Activated CD4-positive, alpha-beta T cell treated with anti-CD3 and anti-CD28 coated beads, Interleukin-2, amount 10 ng/mL, durations not matched to agents 24 days and 14 days (primary cell): ENCODE measurements around the gene ALDH16A1. TPM values are rescaled to one million over a fixed set of nuclear protein-coding genes. Genes with fewer than 3 reads are reported as not detected.
"Not testable (repeated sequence)": the region's sequence is repeated elsewhere in the genome, so short reads cannot be mapped to it uniquely, and the experiment has no call there.

Experiments used
- DNase-seq: peaks from one replicate; pipeline ENCODE4 v3.0.0; 2022
- H3K27ac Mint-ChIP-seq: one replicate; pipeline ENCODE4 v1.8.0; 2022; ENCODE audit warnings: mild to moderate bottlenecking, mixed read lengths
- H3K27me3 Mint-ChIP-seq: one replicate; pipeline ENCODE4 v1.8.0; 2022; ENCODE audit warnings: mixed read lengths
- H3K36me3 Mint-ChIP-seq: one replicate; pipeline ENCODE4 v1.8.0; 2022; ENCODE audit warnings: low read depth, mild to moderate bottlenecking, mixed read lengths
- H3K4me1 Mint-ChIP-seq: one replicate; pipeline ENCODE4 v1.8.0; 2021; ENCODE audit warnings: mixed read lengths
- H3K4me3 Mint-ChIP-seq: one replicate; pipeline ENCODE4 v1.8.0; 2022; ENCODE audit warnings: mild to moderate bottlenecking, moderate library complexity, mixed read lengths
- H3K9me3 Mint-ChIP-seq: one replicate; pipeline ENCODE4 v1.8.0; 2021; ENCODE audit warnings: mixed read lengths
- intact Hi-C: fragments of 100-400 bp; cut with micrococcal nuclease; formaldehyde crosslinking; loops from one replicate; pipeline ENCODE4 v1.15.1; 2023
- total RNA-seq: library from RNA; stranded (reverse); gene quantifications from 2 replicates; pipeline ENCODE4 v1.2.3, GENCODE V29; 2022

Gene ALDH16A1
- total RNA-seq, 1 donor from 2014 or later: 27.2 TPM

GRCh38 chr19:49469828-49470614, 17.0 kb downstream of the ALDH16A1 start:
- H3K9me3 Mint-ChIP-seq: no peaks in the 10 kb centered on the region
- intact Hi-C loops: loop anchor here (1.0 kb wide), 5 partner anchors 19 to 244 kb away; partner anchors contain the start of gene PIH1D1
- DNase-seq: peak; percentile 95
- H3K27ac Mint-ChIP-seq: peak overlapping the region; percentile 92
- H3K27me3 Mint-ChIP-seq: no peaks in the 10 kb centered on the region
- H3K4me1 Mint-ChIP-seq: peaks cover 44% of the 10 kb centered on the region
- H3K4me3 Mint-ChIP-seq: peak overlapping the region; percentile 64
- H3K36me3 Mint-ChIP-seq: peaks cover 9% of the 10 kb centered on the region

DNA sequence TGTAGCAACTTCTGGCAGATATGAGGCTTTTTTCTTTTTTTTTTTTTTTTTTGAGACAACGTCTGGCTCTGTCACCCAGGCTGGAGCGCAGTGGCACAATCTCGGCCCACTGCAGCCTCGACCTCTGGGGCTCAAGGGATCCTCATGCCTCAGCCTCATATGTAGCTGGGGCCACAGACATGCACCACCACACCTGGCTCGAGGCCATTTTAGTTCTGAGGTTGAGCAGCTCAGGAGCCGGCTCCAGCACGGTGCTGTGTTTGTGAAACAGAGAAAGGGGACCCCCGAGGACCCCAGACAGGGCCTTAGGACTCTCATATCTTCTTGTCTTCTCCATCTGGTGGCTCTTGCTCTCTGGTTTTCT, 17.6 kb downstream of the ALDH16A1 start:
- intact Hi-C loops: loop anchor here (1.0 kb wide), 4 partner anchors 19 to 244 kb away; partner anchors contain the start of gene PIH1D1
- Mint-ChIP-seq H3K4me3 (peak overlapping the region; percentile 64), H3K36me3 (peaks cover 9% of the 10 kb centered on the region), H3K27ac (peak overlapping the region; percentile 92), H3K27me3 (no peaks in the 10 kb centered on the region), H3K4me1 (peaks cover 48% of the 10 kb centered on the region), H3K9me3 (no peaks in the 10 kb centered on the region)
- no peak for DNase-seq

GRCh38 chr19:49472936-49473335, 19.9 kb downstream of the ALDH16A1 start:
- Mint-ChIP-seq H3K9me3 (no peaks in the 10 kb centered on the region), H3K4me1 (peaks cover 57% of the 10 kb centered on the region), H3K36me3 (peaks cover 20% of the 10 kb centered on the region), H3K4me3 (peak overlapping the region; percentile 97), H3K27me3 (no peaks in the 10 kb centered on the region), H3K27ac (peak overlapping the region; percentile 90)
- intact Hi-C loops: no loop called here
- DNase-seq: peak; percentile 73

DNA sequence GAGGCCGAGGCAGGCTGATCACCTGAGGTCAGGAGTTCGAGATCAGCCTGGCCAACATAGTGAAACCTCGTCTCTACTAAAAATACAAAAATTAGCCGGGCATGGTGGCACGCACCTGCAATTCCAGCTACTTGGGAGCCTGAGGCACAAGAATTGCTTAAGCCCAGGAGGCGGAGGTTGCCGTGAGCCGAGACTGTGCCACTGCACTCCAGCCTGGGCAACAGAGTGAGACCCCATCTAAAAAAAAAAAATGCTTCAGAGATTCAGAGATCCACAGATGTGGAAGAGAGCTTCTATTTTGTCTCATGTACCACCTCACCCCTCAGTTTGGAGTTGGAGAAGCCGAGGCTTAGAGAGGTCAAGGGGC, 20.5 kb downstream of the ALDH16A1 start:
- H3K4me3 Mint-ChIP-seq: peak overlapping the region; percentile 97
- peak overlapping the region; percentile 90 for H3K27ac Mint-ChIP-seq
- H3K9me3 Mint-ChIP-seq, DNase-seq, H3K27me3 Mint-ChIP-seq, intact Hi-C loops: not testable (repeated sequence)
- peaks cover 20% of the 10 kb centered on the region for H3K36me3 Mint-ChIP-seq
- peaks cover 56% of the 10 kb centered on the region for H3K4me1 Mint-ChIP-seq

DNA sequence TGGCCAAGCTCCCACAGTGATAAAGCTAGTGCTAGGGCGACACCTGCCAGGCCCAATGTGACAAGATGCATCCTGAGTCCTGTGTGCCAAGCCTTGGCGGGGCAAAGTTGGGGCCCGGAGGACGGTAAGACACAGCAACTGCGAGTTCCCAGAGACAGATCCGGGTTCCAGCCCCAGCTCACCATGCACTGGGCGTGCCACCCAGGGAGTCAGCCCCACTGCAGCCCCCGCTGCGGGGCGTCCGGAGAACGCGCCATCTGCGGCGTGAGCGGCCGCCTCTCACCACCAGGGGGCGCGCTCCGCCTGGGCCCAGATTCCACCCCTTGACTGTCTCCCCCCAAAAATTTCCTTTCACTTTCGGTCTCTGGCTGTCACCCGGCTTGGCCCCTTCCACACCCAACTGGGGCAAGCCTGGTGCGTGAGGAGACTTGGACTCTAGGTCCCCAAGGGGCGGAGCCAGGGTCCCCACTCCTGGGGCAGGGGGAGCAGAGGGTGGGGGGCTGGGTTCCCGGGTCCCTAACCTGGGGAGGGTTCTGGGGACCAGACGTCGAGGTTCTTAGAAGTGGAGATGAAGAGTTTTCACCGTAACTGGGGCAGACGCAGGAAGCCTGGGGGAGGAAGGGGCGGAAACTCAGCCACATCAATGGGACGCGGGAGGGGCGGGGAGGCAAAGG, 21.0 kb downstream of the ALDH16A1 start, which contains the start of gene FLT3LG:
TSS of gene FLT3LG (plus strand) at position 348 of the 674 bp plus-strand sequence. CDS start 425 bp downstream, outside the sequence.
- Mint-ChIP-seq H3K27me3 (no peaks in the 10 kb centered on the region), H3K27ac (peak within 1 kb of the TSS; percentile 90), H3K4me1 (peaks cover 54% of the 10 kb centered on the region), H3K36me3 (peaks cover 19% of the 10 kb centered on the region), H3K9me3 (no peaks in the 10 kb centered on the region), H3K4me3 (peak within 1 kb of the TSS; percentile 97)
- intact Hi-C loops: loop anchor here (1.0 kb wide), 2 partner anchors 21 to 22 kb away; partner anchors contain the start of genes ALDH16A1 and RPS11
- peak; percentile 99 for DNase-seq

DNA sequence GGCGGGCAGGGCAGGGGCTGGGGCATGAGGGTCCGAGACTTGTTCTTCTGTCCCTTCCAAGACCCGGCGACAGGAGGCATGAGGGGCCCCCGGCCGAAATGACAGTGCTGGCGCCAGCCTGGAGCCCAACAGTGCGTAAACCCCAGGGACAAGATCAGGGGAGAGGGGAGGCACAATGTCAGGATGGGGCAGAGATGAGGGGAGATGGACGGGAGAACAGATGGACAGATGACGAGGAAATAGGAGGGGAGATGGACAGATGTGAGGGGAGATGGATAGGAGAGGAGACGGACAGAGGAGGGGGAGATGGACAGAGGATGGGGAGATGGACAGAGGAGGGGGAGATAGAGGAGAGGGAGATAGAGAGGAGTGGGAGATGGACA, 21.5 kb downstream of the ALDH16A1 start:
- intact Hi-C loops: loop anchor here (1.0 kb wide), 2 partner anchors 21 to 22 kb away; partner anchors contain the start of genes ALDH16A1 and RPS11
- peaks cover 50% of the 10 kb centered on the region for H3K4me1 Mint-ChIP-seq
- no peaks in the 10 kb centered on the region for H3K27me3 Mint-ChIP-seq
- peak overlapping the region; percentile 97 for H3K4me3 Mint-ChIP-seq
- DNase-seq: no peak
- H3K27ac Mint-ChIP-seq: peak overlapping the region; percentile 90
- peaks cover 17% of the 10 kb centered on the region for H3K36me3 Mint-ChIP-seq
- no peaks in the 10 kb centered on the region for H3K9me3 Mint-ChIP-seq

- DNase-seq: peak; percentile 77
- H3K9me3 Mint-ChIP-seq: no peaks in the 10 kb centered on the region
- intact Hi-C loops: no loop called here
- peak overlapping the region; percentile 97 for H3K4me3 Mint-ChIP-seq
- peaks cover 42% of the 10 kb centered on the region for H3K4me1 Mint-ChIP-seq
- no peaks in the 10 kb centered on the region for H3K27me3 Mint-ChIP-seq
- H3K27ac Mint-ChIP-seq: peak overlapping the region; percentile 90
- peaks cover 20% of the 10 kb centered on the region for H3K36me3 Mint-ChIP-seq
Measured at GRCh38 chr19:49475191-49475917, 22.3 kb downstream of the ALDH16A1 start.

GRCh38 chr19:49475995-49476880, 23.2 kb downstream of the ALDH16A1 start:
- H3K4me1 Mint-ChIP-seq: peaks cover 37% of the 10 kb centered on the region
- intact Hi-C loops: loop anchor here (1.0 kb wide), 1 partner anchor 84 kb away; no protein-coding TSS in a partner anchor
- H3K4me3 Mint-ChIP-seq: peak overlapping the region; percentile 97
- DNase-seq: peak; percentile 93
- H3K27ac Mint-ChIP-seq: peak overlapping the region; percentile 90
- H3K36me3 Mint-ChIP-seq: peaks cover 24% of the 10 kb centered on the region
- no peaks in the 10 kb centered on the region for H3K27me3 Mint-ChIP-seq
- no peaks in the 10 kb centered on the region for H3K9me3 Mint-ChIP-seq

DNA sequence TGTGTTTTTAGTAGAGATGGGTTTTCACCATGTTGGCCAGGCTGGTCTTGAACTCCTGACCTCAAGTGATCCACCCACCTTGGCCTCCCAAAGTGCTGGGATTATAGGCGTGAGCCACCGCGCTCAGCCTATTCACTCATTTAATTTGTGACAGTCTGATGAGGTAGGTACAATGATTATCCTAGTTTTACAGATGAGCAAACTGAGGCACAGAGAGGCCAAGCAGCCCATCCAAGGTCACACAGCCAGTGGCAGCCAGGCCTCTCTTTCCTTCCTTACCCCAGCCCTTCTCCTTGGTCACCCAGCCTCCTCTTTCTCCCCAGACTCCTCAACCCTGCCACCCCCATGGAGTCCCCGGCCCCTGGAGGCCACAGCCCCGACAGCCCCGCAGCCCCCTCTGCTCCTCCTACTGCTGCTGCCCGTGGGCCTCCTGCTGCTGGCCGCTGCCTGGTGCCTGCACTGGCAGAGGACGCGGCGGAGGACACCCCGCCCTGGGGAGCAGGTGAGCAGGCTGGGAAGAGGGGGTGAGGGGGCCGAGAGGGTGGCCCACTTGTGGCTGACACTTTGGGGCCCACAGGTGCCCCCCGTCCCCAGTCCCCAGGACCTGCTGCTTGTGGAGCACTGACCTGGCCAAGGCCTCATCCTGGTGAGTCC, 27.1 kb downstream of the ALDH16A1 start:
- Mint-ChIP-seq H3K27ac (peak overlapping the region; percentile 15), H3K4me3 (no peak overlapping the region), H3K9me3 (no peaks in the 10 kb centered on the region), H3K36me3 (peaks cover 39% of the 10 kb centered on the region), H3K4me1 (peaks cover 23% of the 10 kb centered on the region), H3K27me3 (no peaks in the 10 kb centered on the region)
- no peak for DNase-seq
- intact Hi-C loops: no loop called here

DNA sequence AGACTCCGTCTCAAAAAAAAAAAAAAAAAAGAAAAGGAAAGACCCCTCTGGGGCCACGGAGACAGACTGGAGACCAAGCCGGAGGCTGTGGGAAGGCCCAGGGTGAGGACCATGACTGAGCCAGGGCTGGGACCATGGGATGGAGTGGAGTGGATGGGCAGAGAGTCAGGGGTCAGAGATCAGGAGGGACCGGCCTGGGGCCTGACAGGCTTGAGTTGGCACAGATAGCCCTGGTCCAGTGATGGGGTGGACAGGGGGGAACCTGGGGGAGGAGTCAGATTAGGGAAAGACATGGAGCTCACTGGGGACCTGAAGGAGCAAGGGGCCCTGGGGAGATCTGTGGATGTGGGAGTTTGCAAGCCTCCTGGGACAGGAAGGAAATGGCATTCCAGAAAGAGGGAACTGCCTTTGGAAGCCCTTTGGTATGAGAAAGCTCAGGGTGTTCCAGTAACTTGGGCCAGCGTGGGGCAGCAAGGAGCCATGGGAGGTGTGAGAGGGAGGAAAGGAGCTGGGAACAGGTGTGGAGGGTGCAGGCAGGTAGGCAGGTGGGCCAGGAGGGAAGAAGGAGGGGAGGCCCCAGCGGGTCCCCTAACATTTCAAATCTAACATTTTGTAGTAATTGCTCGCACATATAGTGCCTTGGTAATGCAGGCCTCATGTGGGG, 28.1 kb downstream of the ALDH16A1 start:
- Mint-ChIP-seq H3K4me1 (peaks cover 15% of the 10 kb centered on the region), H3K36me3 (peaks cover 43% of the 10 kb centered on the region), H3K9me3 (no peaks in the 10 kb centered on the region), H3K27me3 (no peaks in the 10 kb centered on the region), H3K4me3 (no peak overlapping the region), H3K27ac (peak overlapping the region; percentile 41)
- no peak for DNase-seq
- intact Hi-C loops: no loop called here

GRCh38 chr19:49486232-49486631, 33.2 kb downstream of the ALDH16A1 start:
- Mint-ChIP-seq H3K27ac (peak overlapping the region; percentile 86), H3K9me3 (peaks cover 4% of the 10 kb centered on the region), H3K27me3 (peaks cover 3% of the 10 kb centered on the region), H3K36me3 (peaks cover 67% of the 10 kb centered on the region), H3K4me3 (peak overlapping the region; percentile 43), H3K4me1 (peaks cover 27% of the 10 kb centered on the region)
- intact Hi-C loops: loop anchor here (5.0 kb wide), 1 partner anchor 34 kb away; the partner anchor contains the start of genes ALDH16A1 and PIH1D1
- peak; percentile 63 for DNase-seq

GRCh38 chr19:49486710-49487276, 33.8 kb downstream of the ALDH16A1 start:
- H3K27ac Mint-ChIP-seq: peak overlapping the region; percentile 98
- intact Hi-C loops: loop anchor here (1.0 to 5.0 kb wide), 2 partner anchors 10 to 34 kb away; partner anchors contain the start of genes ALDH16A1, PIH1D1 and RPS11
- peaks cover 70% of the 10 kb centered on the region for H3K36me3 Mint-ChIP-seq
- peak overlapping the region; percentile 98 for H3K4me3 Mint-ChIP-seq
- no peak for DNase-seq
- peaks cover 3% of the 10 kb centered on the region for H3K27me3 Mint-ChIP-seq
- H3K4me1 Mint-ChIP-seq: peaks cover 27% of the 10 kb centered on the region
- H3K9me3 Mint-ChIP-seq: peaks cover 4% of the 10 kb centered on the region
